Activated naive CD4-positive, alpha-beta T cell treated with anti-CD3 and anti-CD28 coated beads, Interleukin-2, amount 50 U/mL, for 72 hours (primary cell): Measurements from ENCODE around the gene CENPE. TPM values are rescaled to one million over a fixed set of nuclear protein-coding genes. Genes with fewer than 3 reads are reported as not detected.
A peak's percentile ranks its signal among the peaks of the same experiment; 100 is the strongest.

Experiments used
- ATAC-seq, 2 donors: fragments of 150-1000 bp; cut with Tn5 transposase; 2 replicates each; pipeline ENCODE4 v1.10.0; 2021; ENCODE audit warnings: mild to moderate bottlenecking in 2 of 2, moderate library complexity in 2 of 2
- DNase-seq, 2 donors: peaks; one replicate each; pipeline ENCODE4 v3.0.0; 2021 to 2022; ENCODE audit warnings: low spot score in 2 of 2
- H3K27ac Mint-ChIP-seq, 2 donors: one replicate each; pipeline ENCODE4 v1.8.0; 2022; ENCODE audit warnings: mild to moderate bottlenecking in 2 of 2, mixed read lengths in 2 of 2
- H3K36me3 Mint-ChIP-seq, 2 donors: one replicate each; pipeline ENCODE4 v1.8.0; 2022; ENCODE audit warnings: mixed read lengths in 2 of 2
- H3K9me3 Mint-ChIP-seq, 2 donors: one replicate each; pipeline ENCODE4 v1.8.0; 2022; ENCODE audit warnings: mixed read lengths in 2 of 2
- total RNA-seq, 2 donors: library from RNA; stranded (reverse); gene quantifications; one replicate each; pipeline ENCODE4 v1.2.3, GENCODE V29; 2022

The CENPE gene
- total RNA-seq, 2 donors from 2014 or later: 49.6 to 65.4 TPM

DNA sequence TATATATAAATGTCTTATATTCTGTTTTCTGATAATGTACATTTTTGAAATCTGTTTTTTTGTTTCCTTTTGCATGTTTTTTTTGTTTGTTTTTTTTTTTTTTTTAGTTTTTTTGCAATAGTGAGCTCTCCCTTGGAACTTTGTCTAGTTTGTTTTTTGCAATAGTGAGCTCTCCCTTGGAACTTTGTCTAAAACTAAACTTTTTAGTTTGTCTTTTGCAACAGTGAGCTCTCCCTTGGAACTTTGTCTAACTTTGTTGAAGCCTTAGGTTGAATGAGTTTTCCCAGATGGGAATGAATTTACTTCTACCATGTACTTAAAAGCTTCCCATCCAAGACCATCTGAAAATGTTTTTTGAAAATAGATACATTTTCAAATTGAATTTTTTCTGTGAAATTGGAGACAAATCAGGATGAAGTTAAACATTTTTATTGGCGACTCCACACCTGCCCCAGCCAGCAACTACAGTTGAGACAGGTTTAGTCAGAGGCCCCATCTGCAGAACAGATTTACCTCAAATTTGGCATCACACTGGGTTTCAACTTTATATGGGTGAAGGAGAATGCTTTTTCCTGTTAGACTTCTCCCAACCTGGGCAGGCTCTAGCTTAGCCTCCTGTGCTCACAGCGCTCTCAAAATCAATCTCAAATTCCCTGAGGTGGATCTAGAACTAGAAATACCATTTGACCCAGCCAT, 137.5 kb downstream of the CENPE start:
- H3K36me3 Mint-ChIP-seq: peaks cover 8 to 24% of the 10 kb centered on the region in 2 donors
- no peak for DNase-seq
- no peak for ATAC-seq
- no peaks in the 10 kb centered on the region for H3K9me3 Mint-ChIP-seq
- peak overlapping the region in 1 of 2 donors; percentile 40 for H3K27ac Mint-ChIP-seq

Other genes starting within 250 kb of the CENPE start
- 1 to 10 TPM; 1.4 to 1.8 TPM for gene SLC9B1, start 178.6 kb downstream of the CENPE start, total RNA-seq
- 10 to 100 TPM; 19.0 to 28.8 TPM for gene SLC9B2, start 121.6 kb downstream of the CENPE start, total RNA-seq
- 10 to 100 TPM; 16.1 to 19.8 TPM for gene BDH2, start 98.5 kb downstream of the CENPE start, total RNA-seq